Kidney tubule cell (primary cell): Measurements from ENCODE around the gene PAK2.
"Not testable (repeated sequence)": the region's sequence is repeated elsewhere in the genome, so short reads cannot be mapped to it uniquely, and the experiment has no call there.

ENCODE experiments used
- DNase-seq: peaks from one replicate; pipeline ENCODE4 v3.0.0-alpha.2; 2018; ENCODE audit warnings: low spot score

PAK2 gene

DNA sequence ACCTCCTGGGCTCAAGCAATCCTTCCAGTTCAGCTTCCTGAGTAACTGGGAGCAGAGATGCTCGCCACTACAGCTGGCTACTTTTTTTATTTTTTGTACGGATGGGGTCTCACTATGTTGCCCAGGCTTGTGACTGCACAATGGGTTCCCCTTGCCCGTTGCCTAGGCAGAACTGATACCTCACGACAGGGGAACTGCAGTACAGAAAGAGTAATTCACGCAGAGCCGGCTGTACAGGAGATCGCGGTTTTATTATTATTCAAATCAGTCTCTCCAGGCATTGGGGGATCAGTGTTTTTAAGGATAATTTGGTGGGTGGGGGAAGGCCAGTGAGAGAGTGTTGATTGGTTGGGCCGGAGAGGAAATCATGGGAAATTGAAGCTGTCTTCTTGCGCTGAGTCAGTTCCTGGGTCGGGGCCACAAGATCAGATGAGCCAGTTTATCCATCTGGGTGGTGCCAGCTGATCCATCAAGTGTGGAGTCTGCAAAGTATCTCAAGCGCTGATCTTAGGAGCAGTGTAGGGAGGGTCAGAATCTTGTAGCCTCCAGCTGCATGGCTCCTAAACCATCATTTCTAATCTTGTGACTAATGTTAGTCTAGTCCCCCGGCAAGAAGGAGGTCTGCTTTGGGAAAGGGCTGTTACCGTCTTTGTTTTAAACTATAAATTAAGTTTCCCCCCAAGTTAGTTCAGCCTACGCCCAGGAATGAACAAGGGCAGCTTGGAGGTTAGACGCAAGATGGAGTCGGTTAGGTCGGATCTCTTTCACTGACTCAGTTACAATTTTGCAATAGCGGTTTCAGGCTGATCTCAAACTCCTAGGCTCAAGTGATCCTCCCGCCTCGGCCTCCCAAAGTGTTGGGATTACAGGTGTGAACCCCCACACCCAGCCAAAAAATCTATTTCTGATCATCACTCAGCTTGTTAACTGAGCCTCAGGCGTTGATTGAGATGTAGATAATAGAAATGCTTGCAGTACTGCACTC lies 104.9 kb downstream of the PAK2 start:
- DNase-seq = not testable (repeated sequence)

DNA sequence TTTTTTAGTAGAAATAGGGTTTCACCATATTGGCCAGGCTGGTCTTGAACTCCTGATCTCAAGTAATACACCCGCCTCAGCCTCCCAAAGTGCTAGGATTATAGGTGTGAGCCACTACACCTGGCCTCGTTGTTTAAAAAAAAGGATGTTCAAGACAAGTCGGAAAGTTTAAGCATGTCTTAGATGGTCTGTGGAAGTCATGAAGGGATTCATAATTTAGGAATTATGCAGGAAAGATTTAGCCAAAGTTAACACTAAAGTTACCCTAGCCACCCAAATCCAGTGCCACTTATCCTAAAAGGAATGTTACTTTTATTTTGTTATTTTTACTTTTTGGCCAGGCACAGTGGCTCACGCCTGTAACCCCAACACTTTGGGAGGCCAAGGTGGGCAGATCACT lies 108.7 kb downstream of the PAK2 start:
- DNase-seq = not testable (repeated sequence)

- no peak for DNase-seq
Measured at GRCh38 chr3:196849180-196849741, 109.6 kb downstream of the PAK2 start.

DNA sequence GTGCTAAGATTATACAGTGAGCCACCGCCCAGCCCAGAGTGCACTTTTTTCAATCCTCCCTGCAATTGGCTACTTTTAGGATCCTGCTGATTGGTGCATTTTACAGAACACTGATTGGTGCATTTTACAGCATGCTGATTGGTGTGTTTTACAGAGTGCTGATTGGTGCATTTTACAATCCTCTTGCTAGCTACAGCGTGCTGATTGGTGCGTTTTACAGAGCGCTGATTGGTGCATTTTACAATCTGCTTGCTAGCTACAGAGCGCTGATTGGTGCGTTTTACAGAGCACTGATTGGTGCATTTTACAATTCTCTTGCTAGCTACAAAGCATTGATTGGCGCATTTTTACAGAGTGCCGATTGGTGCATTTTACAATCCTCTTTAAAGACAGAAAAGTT lies 123.3 kb downstream of the PAK2 start:
- not testable (repeated sequence) for DNase-seq

DNA sequence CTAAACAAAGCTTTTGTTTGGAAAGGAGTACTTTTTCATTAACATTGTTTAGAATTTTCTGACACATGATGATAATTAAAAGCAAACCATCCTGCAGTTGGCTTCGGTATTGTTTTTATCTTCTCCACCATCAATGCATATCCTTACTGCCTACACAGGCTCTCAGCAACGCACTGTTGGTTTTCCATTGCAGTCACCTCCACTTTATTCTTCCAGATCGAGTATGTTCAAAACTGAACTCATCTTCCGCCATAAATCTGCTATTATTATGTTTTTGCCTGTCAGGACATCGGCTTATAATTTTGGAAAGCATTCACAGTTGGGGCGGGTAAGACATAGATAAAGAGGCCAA lies 127.5 kb downstream of the PAK2 start:
- no peak for DNase-seq

- peak; percentile 91 for DNase-seq
Measured at GRCh38 chr3:196867507-196868296, 128.0 kb downstream of the PAK2 start, which contains the start of gene SENP5. TSS of gene SENP5 (plus strand) at chr3:196867920. CDS start at chr3:196885182, 17,262 bp downstream.

DNA sequence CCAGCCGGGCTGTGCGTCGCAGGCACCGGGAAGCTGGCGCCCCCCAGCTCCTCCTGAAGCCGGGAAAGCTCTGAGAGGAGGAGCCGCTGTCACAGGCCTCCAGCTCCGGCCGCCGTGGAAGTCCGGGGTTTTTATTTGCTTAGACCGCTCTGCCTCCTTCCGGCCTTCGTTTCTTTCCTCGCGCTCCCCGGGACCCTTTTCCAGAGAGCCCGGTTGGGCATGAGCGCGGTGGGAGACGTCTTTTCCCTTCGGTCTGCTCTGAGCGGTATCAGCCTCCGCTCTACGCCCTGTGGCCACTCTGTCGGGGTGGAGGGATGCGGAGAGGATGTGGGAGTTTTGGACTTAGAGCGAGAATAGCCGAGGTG lies 128.6 kb downstream of the PAK2 start:
- DNase-seq = peak; percentile 45

DNA sequence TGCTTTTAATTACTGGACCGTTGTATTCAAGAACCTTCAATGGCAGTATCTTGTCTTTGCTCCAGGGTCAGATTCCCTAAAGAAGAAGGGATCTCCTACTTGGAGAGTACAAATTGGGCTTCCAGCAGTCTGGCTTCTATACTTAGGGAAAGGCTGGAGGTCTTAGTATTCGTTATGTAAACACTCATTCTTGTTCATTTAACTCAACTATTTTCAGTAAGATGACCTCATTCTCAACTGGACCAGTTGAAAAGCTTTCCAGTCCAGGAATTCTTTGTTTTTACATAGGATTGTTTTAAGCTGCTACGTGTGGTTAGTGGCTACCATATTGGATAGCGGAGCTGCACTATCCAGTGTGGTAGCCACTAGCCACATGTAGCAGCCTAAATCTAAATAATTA lies 132.7 kb downstream of the PAK2 start:
- DNase-seq = no peak

DNA sequence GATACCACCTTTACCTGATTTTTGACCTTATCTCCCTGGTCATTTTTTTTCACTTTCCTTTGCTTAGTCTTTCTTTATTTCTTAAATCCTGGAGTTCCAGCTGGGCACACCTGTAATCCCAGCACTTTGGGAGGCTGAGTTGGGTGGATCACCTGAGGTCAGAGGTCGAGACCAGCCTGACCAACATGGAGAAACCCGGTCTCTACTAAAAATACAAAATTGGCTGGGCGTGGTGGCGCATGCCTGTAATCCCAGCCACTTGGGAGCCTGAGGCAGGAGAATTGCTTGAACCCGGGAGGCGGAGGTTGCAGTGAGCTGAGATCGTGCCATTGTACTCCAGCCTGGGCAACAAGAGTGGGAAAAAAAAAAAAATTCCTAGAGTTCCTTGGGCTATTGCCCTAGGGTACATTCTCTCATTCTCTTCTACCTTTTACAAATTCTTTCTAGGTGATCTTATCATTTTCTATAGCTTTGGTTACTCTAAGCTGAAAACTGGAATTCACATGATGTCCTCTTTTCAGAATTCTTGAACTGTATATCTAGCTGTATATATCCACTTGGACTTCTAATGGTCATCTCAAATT lies 134.9 kb downstream of the PAK2 start:
- DNase-seq = not testable (repeated sequence)

DNA sequence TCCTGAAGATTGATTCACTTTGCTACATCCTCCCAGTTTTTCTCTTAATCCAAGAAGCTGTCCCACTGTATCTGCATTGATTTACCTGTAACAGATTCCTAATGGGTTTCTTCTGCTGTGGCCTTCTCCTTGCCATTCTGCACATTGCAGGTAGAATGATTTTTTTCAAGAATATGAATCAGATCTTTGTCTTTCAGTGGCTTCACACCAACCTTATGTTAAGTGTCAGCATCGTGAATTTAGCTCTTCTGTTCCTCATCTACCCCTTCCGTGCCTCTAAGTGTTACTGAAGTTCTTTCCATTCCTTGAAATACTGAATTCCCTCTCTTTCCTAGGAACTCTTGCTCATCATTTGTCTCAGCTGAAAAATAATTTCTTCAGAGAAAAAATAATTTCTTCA lies 135.6 kb downstream of the PAK2 start:
- DNase-seq = no peak
